Astrocyte (in vitro differentiated cells and primary cell): Measurements from ENCODE around the gene ADGRF5. TPM values are rescaled to one million over a fixed set of nuclear protein-coding genes. Genes with fewer than 3 reads are reported as not detected.

Source experiments
- DNase-seq: peaks from one replicate; pipeline ENCODE4 v3.0.0-alpha.2; 2010; ENCODE audit warnings: low read depth
- FAIRE-seq: peaks from 2 replicates; lab custom pipeline; 2011; peaks lifted over from hg19 to GRCh38; lab: Jason Lieb, UNC
- H2AFZ ChIP-seq: 2 replicates; pipeline ENCODE4 v1.6.0; 2012; ENCODE audit warnings: low read depth, low read length, inconsistent platforms
- H3K27ac ChIP-seq: 2 replicates; pipeline ENCODE4 v1.5.1; 2011; ENCODE audit warnings: low read depth, low read length, inconsistent platforms
- H3K27me3 ChIP-seq: 2 replicates; pipeline ENCODE4 v1.6.0; 2011; ENCODE audit warnings: low read length, inconsistent platforms; ENCODE audit not compliant: insufficient read depth
- H3K36me3 ChIP-seq: 2 replicates; pipeline ENCODE4 v1.5.1; 2011; ENCODE audit warnings: low read length, inconsistent platforms; ENCODE audit not compliant: insufficient read depth
- H3K4me1 ChIP-seq: 2 replicates; pipeline ENCODE4 v1.5.1; 2011; ENCODE audit warnings: low read length, inconsistent platforms; ENCODE audit not compliant: insufficient read depth
- H3K4me2 ChIP-seq: 2 replicates; pipeline ENCODE4 v1.6.0; 2012; ENCODE audit warnings: low read length, inconsistent platforms
- H3K4me3 ChIP-seq: 2 replicates; pipeline ENCODE4 v1.5.1; 2011; ENCODE audit warnings: low read depth, mild to moderate bottlenecking, low read length, inconsistent platforms; ENCODE audit not compliant: insufficient read depth
- H3K79me2 ChIP-seq: 2 replicates; pipeline ENCODE4 v1.6.0; 2012; ENCODE audit warnings: mild to moderate bottlenecking, low read length, inconsistent platforms; ENCODE audit not compliant: insufficient read depth
- H3K9ac ChIP-seq: 2 replicates; pipeline ENCODE4 v1.6.0; 2012; ENCODE audit warnings: mild to moderate bottlenecking, low read length, inconsistent platforms
- H3K9me3 ChIP-seq: 2 replicates; pipeline ENCODE4 v1.5.1; 2012; ENCODE audit warnings: low read depth, mild to moderate bottlenecking, low read length, inconsistent platforms; ENCODE audit not compliant: insufficient read depth
- H4K20me1 ChIP-seq: 2 replicates; pipeline ENCODE4 v1.6.0; 2012; ENCODE audit warnings: low read length, inconsistent platforms; ENCODE audit not compliant: insufficient read depth
- H3K27ac Mint-ChIP-seq: one replicate; pipeline ENCODE4 v1.8.0; 2021; ENCODE audit warnings: mild to moderate bottlenecking, mixed read lengths; ENCODE audit not compliant: unreplicated experiment
- H3K27me3 Mint-ChIP-seq: one replicate; pipeline ENCODE4 v1.8.0; 2021; ENCODE audit warnings: low read depth, mixed read lengths; ENCODE audit not compliant: unreplicated experiment
- H3K36me3 Mint-ChIP-seq: one replicate; pipeline ENCODE4 v1.8.0; 2021; ENCODE audit warnings: low read depth, mixed read lengths; ENCODE audit not compliant: unreplicated experiment
- H3K4me1 Mint-ChIP-seq: one replicate; pipeline ENCODE4 v1.8.0; 2021; ENCODE audit warnings: low read depth, mixed read lengths; ENCODE audit not compliant: unreplicated experiment
- H3K4me3 Mint-ChIP-seq: one replicate; pipeline ENCODE4 v1.8.0; 2021; ENCODE audit warnings: mild to moderate bottlenecking, moderate library complexity, mixed read lengths; ENCODE audit not compliant: unreplicated experiment
- H3K9me3 Mint-ChIP-seq: one replicate; pipeline ENCODE4 v1.8.0; 2021; ENCODE audit warnings: mild to moderate bottlenecking, mixed read lengths; ENCODE audit not compliant: unreplicated experiment
- EZH2 ChIP-seq: IDR thresholded peaks from 2 replicates; pipeline ENCODE4 v1.6.1; 2012; ENCODE audit warnings: mild to moderate bottlenecking, low read length, inconsistent platforms; ENCODE audit not compliant: insufficient read depth
- total RNA-seq: library from RNA; stranded (reverse); gene quantifications from 2 replicates; pipeline ENCODE4 v1.2.1, GENCODE V29; 2021
- TF ChIP-seq, protein P1 (sequence below): IDR thresholded peaks from 2 replicates; pipeline ENCODE4 v1.5.1; 2011; ENCODE audit warnings: low read depth, mild to moderate bottlenecking, inconsistent platforms, low read length, moderate library complexity; ENCODE audit not compliant: insufficient read depth

ADGRF5 gene
- total RNA-seq, 1 donor from 2014 or later: 0.54 TPM

GRCh38 chr6:46850792-46851191 lies 70.9 kb downstream of the ADGRF5 start:
- no peak overlapping the region for H3K4me3 Mint-ChIP-seq
- H3K27ac Mint-ChIP-seq: peak overlapping the region; percentile 84
- H2AFZ ChIP-seq: no peak overlapping the region
- no peaks in the 10 kb centered on the region for H3K36me3 ChIP-seq
- no peak for FAIRE-seq
- TF ChIP-seq, protein P1, sequence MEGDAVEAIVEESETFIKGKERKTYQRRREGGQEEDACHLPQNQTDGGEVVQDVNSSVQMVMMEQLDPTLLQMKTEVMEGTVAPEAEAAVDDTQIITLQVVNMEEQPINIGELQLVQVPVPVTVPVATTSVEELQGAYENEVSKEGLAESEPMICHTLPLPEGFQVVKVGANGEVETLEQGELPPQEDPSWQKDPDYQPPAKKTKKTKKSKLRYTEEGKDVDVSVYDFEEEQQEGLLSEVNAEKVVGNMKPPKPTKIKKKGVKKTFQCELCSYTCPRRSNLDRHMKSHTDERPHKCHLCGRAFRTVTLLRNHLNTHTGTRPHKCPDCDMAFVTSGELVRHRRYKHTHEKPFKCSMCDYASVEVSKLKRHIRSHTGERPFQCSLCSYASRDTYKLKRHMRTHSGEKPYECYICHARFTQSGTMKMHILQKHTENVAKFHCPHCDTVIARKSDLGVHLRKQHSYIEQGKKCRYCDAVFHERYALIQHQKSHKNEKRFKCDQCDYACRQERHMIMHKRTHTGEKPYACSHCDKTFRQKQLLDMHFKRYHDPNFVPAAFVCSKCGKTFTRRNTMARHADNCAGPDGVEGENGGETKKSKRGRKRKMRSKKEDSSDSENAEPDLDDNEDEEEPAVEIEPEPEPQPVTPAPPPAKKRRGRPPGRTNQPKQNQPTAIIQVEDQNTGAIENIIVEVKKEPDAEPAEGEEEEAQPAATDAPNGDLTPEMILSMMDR: no peak
- TF ChIP-seq EZH2: no peak
- H3K4me1 Mint-ChIP-seq: peaks cover 38% of the 10 kb centered on the region
- no peak overlapping the region for H3K9ac ChIP-seq
- no peaks in the 10 kb centered on the region for H3K27me3 ChIP-seq
- H3K27me3 Mint-ChIP-seq: no peaks in the 10 kb centered on the region
- no peak overlapping the region for H3K4me3 ChIP-seq
- H4K20me1 ChIP-seq: no peaks in the 10 kb centered on the region
- no peaks in the 10 kb centered on the region for H3K36me3 Mint-ChIP-seq
- no peak overlapping the region for H3K27ac ChIP-seq
- peak; percentile 64 for DNase-seq
- H3K9me3 ChIP-seq: no peaks in the 10 kb centered on the region
- H3K4me1 ChIP-seq: peaks cover 6% of the 10 kb centered on the region
- H3K79me2 ChIP-seq: no peaks in the 10 kb centered on the region
- no peak overlapping the region for H3K4me2 ChIP-seq
- no peaks in the 10 kb centered on the region for H3K9me3 Mint-ChIP-seq

DNA sequence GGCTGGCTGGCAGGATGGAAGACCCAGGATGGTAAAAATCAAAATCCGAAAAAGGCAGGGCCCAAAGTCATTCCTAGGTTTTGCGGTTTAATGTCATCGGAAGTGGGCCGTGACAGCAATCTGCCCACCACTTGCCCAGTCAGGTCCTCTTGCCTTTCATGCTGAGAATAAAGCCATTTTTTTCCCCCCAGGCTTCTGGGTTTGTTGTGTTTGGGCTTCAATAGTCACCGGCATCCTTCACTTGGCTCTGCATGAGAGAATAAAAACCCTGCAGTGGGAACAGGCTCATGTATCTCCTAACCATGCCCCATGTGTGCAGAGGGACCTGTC lies 72.4 kb downstream of the ADGRF5 start:
- H3K9me3 ChIP-seq: no peaks in the 10 kb centered on the region
- no peak overlapping the region for H2AFZ ChIP-seq
- H3K4me1 ChIP-seq: peaks cover 6% of the 10 kb centered on the region
- peaks cover 38% of the 10 kb centered on the region for H3K4me1 Mint-ChIP-seq
- H3K36me3 ChIP-seq: no peaks in the 10 kb centered on the region
- H4K20me1 ChIP-seq: no peaks in the 10 kb centered on the region
- H3K27ac Mint-ChIP-seq: peak overlapping the region; percentile 75
- DNase-seq (no peak), FAIRE-seq (no peak)
- peak overlapping the region; percentile 78 for H3K4me2 ChIP-seq
- no peaks in the 10 kb centered on the region for H3K27me3 ChIP-seq
- no peaks in the 10 kb centered on the region for H3K27me3 Mint-ChIP-seq
- no peak overlapping the region for H3K4me3 ChIP-seq
- H3K79me2 ChIP-seq: no peaks in the 10 kb centered on the region
- peaks cover 2% of the 10 kb centered on the region for H3K9me3 Mint-ChIP-seq
- no peak overlapping the region for H3K27ac ChIP-seq
- no peak overlapping the region for H3K4me3 Mint-ChIP-seq
- H3K9ac ChIP-seq: no peak overlapping the region
- TF ChIP-seq EZH2: no peak
- TF ChIP-seq, protein P1: no peak
- no peaks in the 10 kb centered on the region for H3K36me3 Mint-ChIP-seq

- Mint-ChIP-seq H3K9me3 (peaks cover 2% of the 10 kb centered on the region), H3K36me3 (no peaks in the 10 kb centered on the region), H3K4me1 (peaks cover 38% of the 10 kb centered on the region), H3K27ac (peak overlapping the region; percentile 95), H3K4me3 (peak overlapping the region; percentile 58), H3K27me3 (no peaks in the 10 kb centered on the region)
- Histone ChIP-seq H3K9me3 (no peaks in the 10 kb centered on the region), H3K79me2 (no peaks in the 10 kb centered on the region), H3K27ac (no peak overlapping the region), H3K4me2 (peak overlapping the region; percentile 78), H3K4me1 (peaks cover 6% of the 10 kb centered on the region), H3K36me3 (no peaks in the 10 kb centered on the region), H4K20me1 (no peaks in the 10 kb centered on the region), H3K4me3 (peak overlapping the region; percentile 9), H3K9ac (peak overlapping the region; percentile 46), H3K27me3 (no peaks in the 10 kb centered on the region), H2AFZ (peak overlapping the region; percentile 59)
- FAIRE-seq: no peak
- no peak for TF ChIP-seq EZH2
- TF ChIP-seq, protein P1: peak; percentile 71
- DNase-seq: peak; percentile 49
Observed at GRCh38 chr6:46848684-46849360, 72.9 kb downstream of the ADGRF5 start.
